GM12874 (cell line): ENCODE measurements around the gene BTBD9.

Experiments used
- CTCF ChIP-seq: IDR thresholded peaks from 2 replicates; pipeline ENCODE4 v1.5.1; 2011; ENCODE audit warnings: low read depth, mild to moderate bottlenecking, control low read depth, low read length, moderate library complexity; ENCODE audit not compliant: insufficient read depth

Gene BTBD9

GRCh38 chr6:38319256-38320212 lies 320.2 kb downstream of the BTBD9 start:
- no peak for TF ChIP-seq CTCF

GRCh38 chr6:38316099-38316868 lies 323.4 kb downstream of the BTBD9 start:
- TF ChIP-seq CTCF, result no peak

- no peak for TF ChIP-seq CTCF
These were observed 328.5 kb downstream of the BTBD9 start for GRCh38 chr6:38311201-38311600.

- no peak for TF ChIP-seq CTCF
These were observed 329.7 kb downstream of the BTBD9 start for GRCh38 chr6:38310061-38310460.

GRCh38 chr6:38307740-38308139 lies 332.0 kb downstream of the BTBD9 start:
- TF ChIP-seq CTCF, result no peak

- TF ChIP-seq CTCF, result no peak
These were observed 332.8 kb downstream of the BTBD9 start for GRCh38 chr6:38306931-38307330.

GRCh38 chr6:38305995-38306681 lies 333.6 kb downstream of the BTBD9 start:
- TF ChIP-seq CTCF, result no peak
